Jurkat, Clone E6-1 (cell line): ENCODE results near the gene TAF9. TPM values are rescaled to one million over a fixed set of nuclear protein-coding genes. Genes with fewer than 3 reads are reported as not detected.
"Not testable (repeated sequence)": the region's sequence is repeated elsewhere in the genome, so short reads cannot be mapped to it uniquely, and the experiment has no call there.

Experiments
- DNase-seq: peaks from one replicate; pipeline ENCODE4 v3.0.0-alpha.2; 2011; ENCODE audit warnings: low read depth, low spot score
- H3K4me3 ChIP-seq: 2 replicates; pipeline ENCODE4 v1.5.1; 2011; ENCODE audit warnings: mild to moderate bottlenecking, low read length, control low read depth, moderate library complexity
- polyA plus RNA-seq: library from polyadenylated mRNA; unstranded; fragments of >200 nt; gene quantifications from one replicate; pipeline ENCODE4 v1.2.1, GENCODE V29; 2012; ENCODE audit warnings: missing spikeins; ENCODE audit not compliant: insufficient read length, insufficient read depth

Gene TAF9, protein sequence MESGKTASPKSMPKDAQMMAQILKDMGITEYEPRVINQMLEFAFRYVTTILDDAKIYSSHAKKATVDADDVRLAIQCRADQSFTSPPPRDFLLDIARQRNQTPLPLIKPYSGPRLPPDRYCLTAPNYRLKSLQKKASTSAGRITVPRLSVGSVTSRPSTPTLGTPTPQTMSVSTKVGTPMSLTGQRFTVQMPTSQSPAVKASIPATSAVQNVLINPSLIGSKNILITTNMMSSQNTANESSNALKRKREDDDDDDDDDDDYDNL
- 174 TPM for polyA plus RNA-seq

DNA sequence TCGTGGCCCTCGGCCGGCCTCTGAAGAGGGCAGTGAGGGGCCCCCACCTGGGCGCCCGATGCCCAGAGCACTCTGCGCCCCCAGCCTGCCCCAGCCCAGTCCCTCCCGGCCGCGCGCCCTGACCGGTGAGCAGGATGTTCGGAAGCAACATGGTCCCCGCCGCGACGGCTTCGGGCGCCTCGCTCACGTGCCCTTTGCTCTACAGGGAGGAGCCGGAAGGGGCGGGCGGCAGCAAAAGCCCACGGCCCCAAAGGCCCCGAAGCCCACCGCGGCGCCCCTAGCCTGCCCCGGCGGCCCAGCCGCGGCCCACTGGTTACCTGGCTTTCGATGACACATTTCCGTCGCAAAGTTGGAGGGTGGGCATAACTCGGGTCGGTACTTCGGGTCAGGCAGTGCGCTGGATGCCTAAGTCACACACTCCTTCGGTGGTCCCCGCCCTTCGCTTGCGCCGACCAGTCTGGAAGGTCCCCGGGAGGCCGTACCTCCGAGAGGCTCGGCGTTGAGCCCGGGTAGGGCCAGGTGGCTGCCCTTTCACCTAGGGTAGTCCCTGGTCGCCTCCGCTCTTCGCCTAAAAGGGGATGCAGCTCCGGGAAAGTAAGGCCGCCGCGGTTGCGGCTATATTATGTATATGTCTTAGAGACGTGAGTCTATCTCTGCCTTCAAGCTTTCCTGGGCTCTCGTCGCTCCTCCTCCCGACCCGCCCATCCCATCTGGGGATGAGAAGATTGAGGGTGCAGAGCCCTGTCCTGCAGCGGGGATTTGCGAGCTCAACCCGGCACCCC lies at the start of gene TAF9, which contains the start of the genes AK6 and RAD17:
Gene TAF9 (minus strand): TSS at position 181 of the 782 bp plus-strand sequence. CDS start 3,783 bp downstream, outside the sequence.
Gene AK6 (minus strand): TSS at position 181 of the 782 bp plus-strand sequence. CDS start 30 bp downstream, at position 151.
Gene RAD17 (plus strand): TSS at position 479 of the 782 bp plus-strand sequence. CDS start 2,391 bp downstream, outside the sequence.
- peak within 1 kb of the TSS; percentile 97 for H3K4me3 ChIP-seq

DNA sequence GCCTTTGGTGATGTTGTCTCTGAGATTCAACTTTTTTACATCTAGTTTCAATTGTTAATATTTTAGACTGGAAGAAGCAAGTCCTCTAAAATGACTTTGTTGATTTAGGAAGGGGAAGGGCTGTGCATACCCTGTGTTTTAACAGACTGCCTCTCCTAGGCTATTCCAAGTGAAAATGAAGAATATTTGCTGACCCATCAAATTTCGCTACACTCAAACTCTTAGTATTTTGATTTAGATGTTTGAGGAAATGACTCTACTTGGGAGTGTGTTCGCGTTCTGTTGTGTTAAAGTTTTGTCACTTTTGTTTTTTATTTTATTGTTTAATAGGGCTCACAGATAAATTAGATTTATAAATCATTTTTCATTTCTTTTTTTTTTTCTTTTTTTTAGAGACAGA lies 49.2 kb upstream of the TAF9 start:
- no peak overlapping the region for H3K4me3 ChIP-seq
- no peak for DNase-seq

More for the DNA sequence above, at the start of gene TAF9, which contains the start of the genes AK6 and RAD17:
- peak; percentile 92 for DNase-seq

DNA sequence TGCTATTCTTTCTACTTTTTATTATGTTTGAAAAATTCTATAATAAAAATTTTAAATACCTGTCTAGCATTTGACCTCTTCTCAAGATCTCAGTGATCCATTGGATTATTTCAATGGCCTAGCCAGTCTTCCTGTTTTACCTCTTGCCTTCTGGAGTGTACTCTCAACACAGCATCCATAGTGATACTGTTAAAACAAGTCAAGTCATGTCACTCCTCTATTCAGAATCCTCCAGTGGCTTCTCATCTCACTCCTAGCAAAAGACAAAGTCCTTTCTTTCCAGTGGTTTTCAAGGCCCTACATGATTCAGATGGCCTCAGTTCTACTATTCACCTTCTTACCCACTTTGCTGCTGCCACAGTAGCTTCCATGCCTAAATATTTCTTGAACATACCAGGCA lies 47.4 kb upstream of the TAF9 start:
- no peak overlapping the region for H3K4me3 ChIP-seq
- no peak for DNase-seq

DNA sequence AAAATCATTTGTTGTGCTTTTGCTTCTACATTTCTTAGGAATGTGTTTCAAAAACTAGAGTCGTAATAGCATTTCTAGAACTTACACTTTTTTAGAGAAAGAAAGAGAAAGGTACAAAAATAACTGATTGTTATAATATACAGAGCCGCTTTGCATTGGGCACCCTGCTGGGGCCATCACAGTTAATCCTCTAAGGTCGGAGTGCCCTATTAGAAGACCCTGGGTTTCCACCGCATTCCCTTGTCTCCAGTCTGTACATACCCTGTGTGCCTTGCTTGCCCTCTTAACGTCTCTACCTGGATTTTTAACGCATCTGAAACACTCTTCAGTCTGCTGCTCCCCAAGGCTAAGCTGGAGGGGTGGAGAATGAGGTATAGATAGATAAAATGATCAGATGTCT lies 46.9 kb upstream of the TAF9 start:
- no peak overlapping the region for H3K4me3 ChIP-seq
- no peak for DNase-seq

DNA sequence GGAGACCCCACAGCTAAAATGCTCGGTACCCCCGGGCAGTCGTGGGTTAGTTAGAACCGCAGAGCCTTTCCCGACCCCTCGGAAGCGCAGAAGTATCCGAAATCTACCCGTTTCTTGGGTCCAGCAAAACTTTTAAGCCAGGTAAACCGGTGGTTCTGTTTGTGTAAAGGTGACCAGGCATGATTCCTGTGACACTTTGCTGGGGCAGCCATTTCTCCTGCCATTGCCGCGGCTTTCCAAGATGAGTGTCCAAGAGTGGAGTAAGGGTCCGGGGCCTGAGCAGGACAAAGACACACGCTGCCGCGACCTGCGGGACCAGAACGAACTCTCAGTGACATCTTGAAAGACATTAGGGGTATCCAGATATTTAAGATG lies 46.3 kb upstream of the TAF9 start:
- no peak overlapping the region for H3K4me3 ChIP-seq

DNA sequence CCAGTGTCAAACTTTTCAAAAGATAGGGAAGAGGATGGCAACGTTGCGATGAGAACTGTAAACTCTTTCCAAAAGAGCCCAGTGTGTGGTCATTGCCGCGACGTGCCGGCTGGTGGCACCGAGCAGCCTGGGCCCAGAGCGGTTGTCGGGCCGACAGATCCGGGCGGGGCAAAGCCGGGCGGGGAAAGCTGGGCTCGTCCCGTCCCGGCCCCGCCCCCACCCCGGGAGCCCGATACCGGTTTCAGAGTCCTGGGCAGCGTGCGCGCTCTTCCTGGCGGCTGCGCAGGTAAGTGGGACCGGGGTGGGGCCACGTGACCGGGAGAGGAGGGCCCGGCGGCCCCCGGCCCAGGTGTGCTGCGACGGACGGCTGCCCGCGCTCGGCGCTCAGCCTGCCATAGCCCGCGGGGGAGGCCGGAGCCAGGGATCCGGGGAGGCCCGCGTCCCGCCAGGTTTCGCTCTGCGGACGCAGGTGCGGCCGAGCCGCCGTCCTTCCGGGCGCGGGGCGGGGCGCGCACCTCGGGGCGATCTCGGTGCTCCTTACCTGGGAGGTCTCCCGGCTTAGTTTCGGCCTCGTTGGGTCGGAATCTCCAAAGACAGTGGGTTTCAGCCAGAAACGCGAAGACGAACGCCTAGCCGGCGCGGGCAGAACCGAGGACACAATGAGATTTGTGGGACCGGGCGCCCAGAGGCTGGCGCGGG lies 45.7 kb upstream of the TAF9 start, which contains the start of gene MARVELD2:
Gene MARVELD2 (plus strand): TSS at position 232 of the 699 bp plus-strand sequence. CDS start 4,270 bp downstream, outside the sequence.
- H3K4me3 ChIP-seq: no peak within 1 kb of the TSS
- DNase-seq: no peak

More for the DNA sequence above, 46.3 kb upstream of the TAF9 start:
- DNase-seq: no peak

DNA sequence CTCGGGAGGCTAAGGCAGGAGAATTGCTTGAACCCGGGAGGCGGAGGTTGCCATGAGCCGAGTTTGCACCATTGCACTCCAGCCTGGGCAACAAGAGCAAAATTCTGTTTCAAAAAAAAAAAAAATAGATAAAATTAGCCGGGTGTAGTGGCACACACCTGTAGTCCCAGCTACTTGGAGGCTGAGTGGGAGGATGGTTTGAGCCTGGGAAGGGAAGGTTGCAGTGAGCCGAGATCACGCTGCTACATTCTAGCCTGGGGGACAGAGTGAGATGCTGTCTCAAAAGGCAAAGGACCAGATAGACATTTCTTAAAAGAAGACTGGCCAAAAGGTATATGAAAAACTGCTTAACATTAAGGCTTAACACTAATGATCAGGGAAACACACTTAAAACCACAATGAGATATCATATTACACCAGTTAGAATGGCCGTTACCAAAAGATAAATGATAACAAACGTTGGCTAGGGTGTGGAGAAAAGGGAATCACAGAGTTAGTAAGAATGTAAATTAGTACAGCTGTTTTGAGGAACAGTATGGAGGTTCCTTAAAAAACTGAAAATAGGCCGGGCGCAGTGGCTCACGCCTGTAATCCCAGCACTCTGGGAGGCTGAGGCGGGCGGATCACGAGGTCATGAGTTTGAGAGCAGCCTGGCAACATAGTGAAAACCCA lies 35.5 kb upstream of the TAF9 start:
- no peak overlapping the region for H3K4me3 ChIP-seq
- DNase-seq: no peak

DNA sequence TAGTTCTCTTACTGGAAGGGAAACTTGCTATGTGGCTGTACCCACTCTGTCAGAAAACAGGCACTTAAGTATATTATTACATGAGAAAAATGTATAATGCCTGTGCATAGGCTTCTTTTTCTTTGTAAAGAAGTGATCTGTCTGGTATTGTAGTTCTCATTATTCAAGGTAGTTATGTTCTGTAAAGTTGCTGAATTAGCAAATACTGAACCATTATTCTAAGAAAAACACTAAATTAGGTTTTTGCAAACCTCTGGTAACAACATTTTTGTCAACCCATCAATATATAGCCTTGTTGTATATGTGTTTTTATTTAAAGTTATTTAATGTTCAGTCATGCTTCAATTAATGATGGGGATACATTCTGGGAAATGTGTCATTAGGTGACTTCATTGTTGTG lies 9.1 kb upstream of the TAF9 start:
- DNase-seq: no peak
- no peak overlapping the region for H3K4me3 ChIP-seq

DNA sequence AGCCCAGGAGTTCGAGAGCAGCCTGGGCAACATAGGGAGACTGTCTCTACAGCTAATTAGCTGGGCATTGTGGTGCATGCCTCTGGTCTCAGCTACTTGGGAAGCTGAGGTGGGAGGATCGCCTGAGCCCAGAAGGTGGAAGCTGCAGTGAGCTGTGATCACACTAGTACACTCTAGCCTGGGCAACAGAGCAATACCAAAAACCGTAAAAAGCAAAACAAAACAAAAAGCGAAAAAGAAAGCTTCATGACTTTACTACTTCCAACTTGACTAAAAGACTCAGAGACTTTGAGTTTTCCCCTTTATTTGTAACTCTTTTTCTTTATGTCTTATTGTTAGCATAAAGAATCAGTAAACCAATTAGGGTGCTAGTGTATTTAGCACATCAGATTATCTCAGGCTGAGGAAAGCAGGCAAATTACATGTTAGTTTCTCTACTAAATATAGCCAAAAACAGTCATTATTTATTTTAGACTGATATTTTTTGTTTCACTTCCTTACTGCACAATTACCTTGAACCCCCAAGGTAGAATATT lies 5.7 kb upstream of the TAF9 start:
- DNase-seq: no peak
- H3K4me3 ChIP-seq: no peak overlapping the region

DNA sequence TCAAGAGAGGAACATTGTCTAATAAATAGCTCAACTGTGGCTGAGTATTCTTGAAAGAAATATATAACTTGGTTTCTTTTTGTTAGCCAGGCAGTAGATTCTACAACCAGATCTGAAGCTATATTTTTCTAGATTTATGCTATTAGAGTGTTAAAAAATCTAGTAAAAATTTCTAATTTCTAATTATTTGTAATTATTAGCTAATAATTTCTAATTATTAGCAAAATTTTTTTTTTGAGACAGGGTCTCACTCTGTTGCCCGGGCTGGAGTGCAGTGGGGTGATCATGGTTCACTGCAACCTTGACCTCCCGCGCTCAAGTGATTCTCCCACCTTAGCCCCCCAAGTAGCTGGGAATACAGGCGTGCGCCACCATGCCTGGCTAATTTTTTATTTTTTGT lies 3.1 kb upstream of the TAF9 start:
- H3K4me3 ChIP-seq: no peak overlapping the region
- DNase-seq: no peak

DNA sequence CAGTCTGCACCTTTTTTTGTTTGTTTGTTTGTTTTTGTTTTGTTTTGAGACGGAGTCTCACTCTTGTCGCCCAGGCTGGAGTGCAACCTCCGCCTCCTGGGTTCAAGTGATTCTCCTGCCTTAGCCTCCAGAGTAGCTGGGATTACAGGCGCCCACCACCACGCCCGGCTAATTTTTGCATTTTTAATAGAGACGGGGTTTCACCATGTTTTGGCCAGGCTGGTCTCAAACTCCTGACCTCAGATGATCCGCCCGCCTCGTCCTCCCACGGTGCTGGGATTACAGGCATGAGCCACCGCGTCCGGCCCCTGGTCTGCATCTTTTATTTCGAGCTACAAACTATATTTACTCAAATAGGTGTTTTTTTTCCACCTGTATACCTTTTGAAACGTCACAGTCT lies 1.0 kb upstream of the TAF9 start:
- H3K4me3 ChIP-seq: peak overlapping the region; percentile 97
- not testable (repeated sequence) for DNase-seq

DNA sequence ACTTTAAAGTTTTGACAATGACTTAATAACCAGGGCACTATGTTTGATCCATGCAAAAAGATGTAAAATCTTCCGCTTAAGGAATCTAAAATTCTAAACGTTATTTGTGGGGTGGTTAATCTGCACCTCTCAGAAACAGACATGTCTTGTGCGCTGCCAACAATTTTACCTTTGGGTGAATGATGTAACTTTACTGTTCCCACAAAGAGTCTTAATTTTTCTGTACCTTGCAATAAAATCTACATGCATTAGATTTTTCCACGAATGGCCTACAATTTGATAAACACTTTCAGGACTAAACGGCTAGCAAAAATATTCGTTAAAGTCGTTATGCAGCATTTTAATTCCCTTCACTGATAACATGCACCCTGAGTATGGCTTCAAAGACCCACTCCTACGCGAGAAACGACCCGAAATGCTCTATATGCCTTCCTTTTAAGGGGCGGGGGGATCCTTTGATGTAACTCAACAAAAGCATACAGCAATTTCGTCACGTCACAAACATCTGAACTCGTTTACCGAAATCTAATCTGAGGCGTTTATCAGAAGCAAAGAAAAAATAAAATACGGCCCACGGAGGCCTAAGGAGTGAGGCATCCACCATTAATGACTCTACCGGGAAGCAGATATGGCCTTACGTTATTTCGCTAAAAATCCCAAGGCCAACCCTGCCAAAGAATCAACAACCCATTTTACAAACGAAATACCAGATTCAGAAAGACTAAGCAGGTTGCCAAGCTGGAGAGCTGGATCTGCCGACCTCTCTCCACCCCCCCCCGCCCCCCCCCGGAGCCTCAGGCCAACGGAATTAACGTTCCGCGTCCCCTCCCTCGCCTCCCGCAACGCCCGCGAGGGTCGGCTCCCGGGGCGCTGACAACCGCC lies 621 bp downstream of the TAF9 start:
- H3K4me3 ChIP-seq: peak overlapping the region; percentile 97

DNA sequence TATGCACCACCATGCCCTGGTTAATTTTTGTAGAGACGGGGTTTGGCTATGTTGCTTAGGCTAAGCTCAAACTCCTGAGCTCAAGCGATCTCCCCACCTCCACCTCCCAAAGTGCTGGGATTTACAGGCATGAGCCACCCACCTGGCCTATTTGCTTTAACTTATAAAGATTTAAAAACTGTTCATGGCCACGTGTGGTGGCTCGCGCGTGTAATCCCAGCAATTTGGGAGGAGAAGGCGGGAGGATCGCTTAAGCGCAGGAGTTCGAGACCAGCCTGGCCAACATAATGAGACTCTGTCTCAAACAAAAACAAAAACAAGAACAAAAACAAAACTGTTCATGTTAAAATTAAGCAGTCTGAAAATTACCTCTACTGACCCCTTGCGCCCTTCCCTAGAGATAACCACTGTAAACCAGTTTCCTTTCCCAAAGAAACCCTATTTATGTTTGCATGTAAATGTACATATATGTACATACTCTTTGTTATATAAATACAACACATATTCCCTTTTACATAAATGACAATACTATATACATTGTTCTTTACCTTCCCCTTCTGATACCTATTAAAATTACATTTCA lies 1.5 kb downstream of the TAF9 start:
- DNase-seq: no peak

More for the DNA sequence above, 621 bp downstream of the TAF9 start:
- peak; percentile 37 for DNase-seq

DNA sequence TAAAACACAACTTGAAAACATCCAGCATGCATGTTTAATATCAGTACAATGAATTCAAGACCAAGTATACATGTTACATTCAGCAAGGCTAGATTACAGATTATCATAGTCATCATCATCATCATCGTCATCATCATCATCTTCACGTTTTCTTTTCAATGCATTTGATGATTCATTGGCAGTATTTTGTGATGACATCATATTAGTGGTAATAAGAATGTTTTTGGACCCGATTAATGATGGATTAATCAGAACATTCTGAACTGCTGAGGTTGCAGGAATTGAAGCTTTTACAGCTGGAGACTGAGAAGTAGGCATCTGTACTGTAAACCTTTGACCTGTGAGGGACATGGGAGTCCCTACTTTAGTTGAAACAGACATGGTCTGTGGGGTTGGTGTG lies 4.5 kb downstream of the TAF9 start:
- H3K4me3 ChIP-seq: no peak overlapping the region
- no peak for DNase-seq

More for the DNA sequence above, 1.5 kb downstream of the TAF9 start:
- peak overlapping the region; percentile 97 for H3K4me3 ChIP-seq

DNA sequence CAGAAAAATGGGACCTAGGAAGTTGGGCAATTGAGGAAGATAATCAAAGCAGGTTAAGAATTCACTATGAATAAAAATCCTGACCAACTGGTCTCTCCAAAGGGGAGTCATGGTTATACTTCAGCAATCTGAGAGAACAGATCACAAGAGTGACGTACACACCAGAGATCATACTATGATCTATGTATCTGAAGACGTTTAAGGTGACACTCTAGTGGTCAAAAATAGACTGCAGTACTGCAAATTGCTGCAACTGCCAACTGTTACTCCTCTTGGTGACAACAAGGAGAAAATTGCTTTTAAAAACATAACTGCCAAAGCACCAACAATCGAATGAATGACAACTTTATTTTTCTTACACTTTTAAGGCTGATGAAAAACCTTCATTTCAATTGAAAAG lies 4.9 kb downstream of the TAF9 start:
- H3K4me3 ChIP-seq: no peak overlapping the region
- peak; percentile 47 for DNase-seq

DNA sequence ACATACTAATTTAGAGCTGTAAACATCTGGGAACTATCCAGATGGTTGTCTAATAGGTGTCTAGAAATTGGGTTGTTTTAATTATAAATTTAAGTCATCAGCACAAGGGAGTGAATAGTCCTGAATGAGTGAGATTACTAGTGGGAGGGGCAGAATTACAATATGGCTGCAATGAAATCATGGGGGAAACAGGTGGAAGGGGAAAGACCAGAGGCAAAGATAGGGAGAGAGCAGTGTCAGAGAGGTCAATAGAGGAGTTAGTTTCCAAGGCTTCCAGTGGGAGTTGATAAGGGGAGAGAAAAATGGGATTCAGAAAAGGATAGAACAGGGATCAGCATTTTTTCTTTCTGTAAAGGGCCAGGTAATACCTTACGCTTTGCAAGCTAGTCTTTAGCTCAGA lies 8.9 kb downstream of the TAF9 start:
- DNase-seq: no peak
- no peak overlapping the region for H3K4me3 ChIP-seq

DNA sequence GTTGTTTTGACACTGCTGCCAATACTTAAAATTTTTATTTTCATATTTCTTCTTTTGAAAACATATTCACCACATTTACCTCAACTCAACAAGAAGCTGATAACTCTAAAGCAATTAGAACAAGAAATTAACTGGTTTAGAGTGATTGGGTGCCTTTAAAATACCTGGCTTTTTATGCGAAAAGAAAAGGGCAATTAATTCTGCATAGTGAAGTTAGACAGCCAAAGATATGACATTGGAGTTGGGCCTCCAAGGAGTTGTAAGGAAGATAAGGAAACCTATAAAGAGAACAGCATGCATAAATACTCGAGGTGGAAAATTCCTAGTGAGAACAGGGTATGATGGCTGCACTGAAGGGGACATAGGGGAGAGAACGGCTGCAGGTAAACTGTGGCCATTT lies 9.6 kb downstream of the TAF9 start:
- DNase-seq: no peak
- no peak overlapping the region for H3K4me3 ChIP-seq
